Uterus (tissue), 4 donors: Measurements from ENCODE around the gene WDSUB1. TPM values are rescaled to one million over a fixed set of nuclear protein-coding genes. Genes with fewer than 3 reads are reported as not detected.

ENCODE experiments used
- DNase-seq, 2 donors: peaks; one replicate each; pipeline ENCODE4 v3.0.0-alpha.2; 2019 to 2020
- H3K27ac ChIP-seq, 2 donors: fragments of 200-600 bp; sonication (generic); 1 replicate in 1 of 2; 2 replicates in 1 of 2; pipeline ENCODE4 v1.5.1; 2016 to 2018
- H3K27me3 ChIP-seq, 2 donors: fragments of 200-600 bp; sonication (generic); one replicate each; pipeline ENCODE4 v1.5.1; 2018 to 2019; ENCODE audit warnings: control low read depth in 1 of 2
- H3K36me3 ChIP-seq, 2 donors: fragments of 200-600 bp; sonication (generic); one replicate each; pipeline ENCODE4 v1.5.1; 2019; ENCODE audit warnings: control low read depth in 1 of 2
- H3K4me1 ChIP-seq, 2 donors: fragments of 200-600 bp; sonication (generic); one replicate each; pipeline ENCODE4 v1.5.1; 2018 to 2019; ENCODE audit warnings: control low read depth in 1 of 2
- H3K4me3 ChIP-seq, 2 donors: fragments of 200-600 bp; sonication (generic); 1 replicate in 1 of 2; 2 replicates in 1 of 2; pipeline ENCODE4 v1.5.1; 2018 to 2019; ENCODE audit warnings: mild to moderate bottlenecking in 1 of 2
- H3K9me3 ChIP-seq, 2 donors: fragments of 200-600 bp; sonication (generic); one replicate each; pipeline ENCODE4 v1.5.1; 2019; ENCODE audit warnings: control low read depth in 1 of 2
- POLR2A ChIP-seq, 2 donors: fragments of 450-650 bp; IDR thresholded peaks; one replicate each; pipeline ENCODE4 v1.6.1; 2016; ENCODE audit warnings: antibody characterized with exemption in 2 of 2, mild to moderate bottlenecking in 1 of 2, moderate library complexity in 1 of 2
- intact Hi-C: fragments of 100-400 bp; cut with DNase I; formaldehyde crosslinking; loops from one replicate; pipeline ENCODE4 v1.15.1; 2023; ENCODE audit warnings: low total_unique reads
- total RNA-seq, 4 donors: library from RNA; depleted of rRNA in 3 of 4; stranded (reverse); fragments of >200 nt in 3 of 4; gene quantifications; one replicate each; pipeline versions ENCODE4 v1.1.0 to v1.2.4, GENCODE V29; 2014 to 2023
- TF ChIP-seq, protein P1 (sequence below), 4 experiments: fragments of 200-600 bp in 2 of 4; fragments of 450-650 bp in 2 of 4; sonication (generic) in 2 of 4; IDR thresholded peaks; one replicate each; pipeline ENCODE4 v1.5.1; 2016 to 2019; ENCODE audit warnings: antibody characterized with exemption in 4 of 4, mild to moderate bottlenecking in 2 of 4, moderate library complexity in 1 of 4
- donor health status: DM: yes; HTN: yes; CAD: no.

WDSUB1 gene
- total RNA-seq, 4 donors from 2014 or later, result 5.6 to 10.3 (median 8.3) TPM

DNA sequence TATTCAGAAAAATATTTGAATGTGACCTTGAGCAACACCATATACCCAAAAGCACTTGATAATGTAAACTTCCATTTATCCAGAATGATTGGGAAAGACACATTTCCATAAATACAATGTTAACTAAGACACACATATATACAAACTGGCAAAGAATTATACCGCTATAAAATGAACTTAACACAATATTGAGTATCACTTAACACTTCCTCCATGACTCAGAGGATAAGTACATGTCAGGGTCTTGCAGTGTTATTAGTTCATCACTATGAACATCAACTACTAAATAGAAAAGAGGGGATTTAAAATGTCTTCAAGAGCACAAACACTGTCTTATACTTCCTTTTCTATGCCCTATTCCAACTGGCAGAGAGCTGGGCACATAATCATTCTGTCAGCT lies 18.6 kb downstream of the WDSUB1 start:
- no peak for TF ChIP-seq POLR2A (IDR thresholded peaks at IDR 0.05)
- TF ChIP-seq, protein P1, sequence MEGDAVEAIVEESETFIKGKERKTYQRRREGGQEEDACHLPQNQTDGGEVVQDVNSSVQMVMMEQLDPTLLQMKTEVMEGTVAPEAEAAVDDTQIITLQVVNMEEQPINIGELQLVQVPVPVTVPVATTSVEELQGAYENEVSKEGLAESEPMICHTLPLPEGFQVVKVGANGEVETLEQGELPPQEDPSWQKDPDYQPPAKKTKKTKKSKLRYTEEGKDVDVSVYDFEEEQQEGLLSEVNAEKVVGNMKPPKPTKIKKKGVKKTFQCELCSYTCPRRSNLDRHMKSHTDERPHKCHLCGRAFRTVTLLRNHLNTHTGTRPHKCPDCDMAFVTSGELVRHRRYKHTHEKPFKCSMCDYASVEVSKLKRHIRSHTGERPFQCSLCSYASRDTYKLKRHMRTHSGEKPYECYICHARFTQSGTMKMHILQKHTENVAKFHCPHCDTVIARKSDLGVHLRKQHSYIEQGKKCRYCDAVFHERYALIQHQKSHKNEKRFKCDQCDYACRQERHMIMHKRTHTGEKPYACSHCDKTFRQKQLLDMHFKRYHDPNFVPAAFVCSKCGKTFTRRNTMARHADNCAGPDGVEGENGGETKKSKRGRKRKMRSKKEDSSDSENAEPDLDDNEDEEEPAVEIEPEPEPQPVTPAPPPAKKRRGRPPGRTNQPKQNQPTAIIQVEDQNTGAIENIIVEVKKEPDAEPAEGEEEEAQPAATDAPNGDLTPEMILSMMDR (IDR thresholded peaks at IDR 0.05), result no peak
- Histone ChIP-seq H3K4me3 (no peak overlapping the region), H3K27ac (no peak overlapping the region), H3K9me3 (no peaks in the 10 kb centered on the region), H3K4me1 (no peaks in the 10 kb centered on the region), H3K27me3 (no peaks in the 10 kb centered on the region), H3K36me3 (no peaks in the 10 kb centered on the region)
- intact Hi-C loops, result no loop called here
- DNase-seq, result no peak

DNA sequence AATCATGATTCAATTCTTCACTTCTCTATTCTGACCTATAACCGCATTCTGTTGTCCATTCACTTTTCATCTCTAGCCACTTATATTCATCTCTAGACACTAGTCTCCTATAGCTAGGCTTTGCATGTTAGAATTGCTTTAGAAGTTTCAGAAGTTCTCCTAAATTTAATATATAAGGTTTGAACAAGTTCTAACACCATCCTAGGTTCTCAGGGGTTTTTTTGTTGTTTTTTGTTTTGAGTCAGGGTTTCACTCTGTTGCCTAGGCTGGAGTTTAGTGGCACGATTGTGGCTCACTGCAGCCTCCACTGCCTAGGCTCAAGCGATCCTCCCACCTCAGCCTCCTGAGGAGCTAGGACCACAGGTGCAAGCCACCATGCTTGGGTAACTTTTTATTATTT lies 19.9 kb downstream of the WDSUB1 start:
- no peak overlapping the region for H3K4me3 ChIP-seq
- TF ChIP-seq POLR2A (IDR thresholded peaks at IDR 0.05), result no peak
- TF ChIP-seq, protein P1 (IDR thresholded peaks at IDR 0.05), result no peak
- intact Hi-C loops, result no loop called here
- H3K27ac ChIP-seq, result no peak overlapping the region
- DNase-seq, result no peak
- H3K9me3 ChIP-seq, result no peaks in the 10 kb centered on the region
- no peaks in the 10 kb centered on the region for H3K4me1 ChIP-seq
- H3K27me3 ChIP-seq, result no peaks in the 10 kb centered on the region
- no peaks in the 10 kb centered on the region for H3K36me3 ChIP-seq

DNA sequence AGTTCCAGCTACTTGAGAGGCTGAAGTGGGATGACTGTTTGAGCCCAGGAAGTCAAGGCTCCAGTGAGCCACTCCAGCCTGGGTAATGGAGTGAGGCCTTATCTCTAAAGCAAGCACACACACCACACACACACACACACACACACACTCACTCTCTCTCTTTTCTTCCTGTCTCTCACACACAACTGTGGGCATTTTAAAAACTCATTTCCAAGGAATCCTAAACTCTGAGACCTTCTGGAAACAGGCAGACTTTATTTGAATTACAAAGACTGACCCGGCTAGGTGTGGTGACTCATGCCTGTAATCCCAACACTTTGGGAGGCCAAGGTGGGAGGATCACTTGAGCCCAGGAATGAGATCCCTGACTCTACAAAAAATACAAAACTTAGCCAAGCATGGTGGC lies 21.3 kb downstream of the WDSUB1 start:
- Histone ChIP-seq H3K36me3 (no peaks in the 10 kb centered on the region), H3K4me3 (no peak overlapping the region), H3K9me3 (no peaks in the 10 kb centered on the region), H3K4me1 (no peaks in the 10 kb centered on the region), H3K27ac (no peak overlapping the region), H3K27me3 (no peaks in the 10 kb centered on the region)
- TF ChIP-seq, protein P1 (IDR thresholded peaks at IDR 0.05), result no peak
- TF ChIP-seq POLR2A (IDR thresholded peaks at IDR 0.05), result no peak
- intact Hi-C loops, result no loop called here
- no peak for DNase-seq

DNA sequence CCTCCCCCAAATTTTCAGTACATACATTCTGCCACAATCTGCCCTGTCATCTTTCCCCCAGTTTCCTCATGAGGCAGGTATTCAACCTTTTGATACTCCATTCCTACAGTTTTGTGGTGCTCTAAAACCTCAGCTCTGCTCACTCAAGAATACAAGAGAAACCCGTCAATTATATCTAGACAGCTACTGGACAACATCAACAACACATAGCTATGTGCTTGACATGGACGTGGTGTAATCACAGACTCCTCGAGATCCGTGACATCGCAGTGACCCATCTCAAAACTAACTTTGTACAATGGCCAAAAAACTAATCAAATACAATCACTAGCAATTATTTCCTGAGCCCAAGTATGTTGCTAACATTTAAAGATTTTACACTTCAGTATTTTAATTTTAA lies 23.6 kb downstream of the WDSUB1 start:
- no peaks in the 10 kb centered on the region for H3K27me3 ChIP-seq
- no peak for DNase-seq
- no peaks in the 10 kb centered on the region for H3K36me3 ChIP-seq
- H3K27ac ChIP-seq, result no peak overlapping the region
- H3K4me1 ChIP-seq, result no peaks in the 10 kb centered on the region
- intact Hi-C loops, result no loop called here
- no peak for TF ChIP-seq POLR2A (IDR thresholded peaks at IDR 0.05)
- TF ChIP-seq, protein P1 (IDR thresholded peaks at IDR 0.05), result no peak
- no peak overlapping the region for H3K4me3 ChIP-seq
- no peaks in the 10 kb centered on the region for H3K9me3 ChIP-seq

DNA sequence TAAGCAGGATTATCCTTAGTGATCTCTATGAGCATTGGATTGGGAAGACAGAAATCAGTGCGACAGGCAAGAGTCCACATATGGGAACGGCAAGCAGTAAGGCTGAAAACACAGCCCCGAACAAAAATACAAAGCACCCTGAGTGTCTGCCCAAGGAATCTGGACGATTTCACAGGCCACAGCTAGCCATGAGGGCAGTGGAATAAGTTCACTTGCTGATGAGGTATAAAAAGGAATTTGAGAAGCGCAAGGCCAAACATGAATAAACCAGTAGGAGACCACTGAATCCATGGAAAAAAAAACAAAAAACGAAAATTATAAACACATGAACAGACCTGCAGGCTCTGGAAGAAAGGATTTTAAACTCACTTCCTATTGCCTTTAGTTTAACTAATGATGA lies 24.3 kb downstream of the WDSUB1 start:
- intact Hi-C loops, result no loop called here
- no peaks in the 10 kb centered on the region for H3K36me3 ChIP-seq
- no peak overlapping the region for H3K27ac ChIP-seq
- no peaks in the 10 kb centered on the region for H3K27me3 ChIP-seq
- no peaks in the 10 kb centered on the region for H3K9me3 ChIP-seq
- H3K4me1 ChIP-seq, result no peaks in the 10 kb centered on the region
- no peak for TF ChIP-seq POLR2A (IDR thresholded peaks at IDR 0.05)
- TF ChIP-seq, protein P1 (IDR thresholded peaks at IDR 0.05), result no peak
- no peak overlapping the region for H3K4me3 ChIP-seq
- no peak for DNase-seq
